Loucy (cell line): Measurements from ENCODE around the gene MRTFA.

Source experiments
- H2AFZ ChIP-seq: fragments of 200-600 bp; sonication (generic); 2 replicates; pipeline ENCODE4 v1.6.0; 2016; ENCODE audit warnings: antibody characterized with exemption, mild to moderate bottlenecking, low read length, moderate library complexity
- H3F3A ChIP-seq: fragments of 200-600 bp; 2 replicates; pipeline ENCODE4 v1.6.0; 2016; ENCODE audit warnings: antibody characterized with exemption, low read depth, mild to moderate bottlenecking
- H3K27me3 ChIP-seq: fragments of 200-600 bp; sonication (generic); 2 replicates; pipeline ENCODE4 v1.6.1; 2014; ENCODE audit warnings: low read length, mild to moderate bottlenecking; ENCODE audit not compliant: insufficient read depth, poor library complexity, severe bottlenecking
- H3K36me3 ChIP-seq: fragments of 200-600 bp; sonication (generic); 2 replicates; pipeline ENCODE4 v1.6.1; 2016; ENCODE audit warnings: low read length; ENCODE audit not compliant: insufficient read depth
- H3K4me1 ChIP-seq: fragments of 200-600 bp; sonication (generic); 2 replicates; pipeline ENCODE4 v1.5.1; 2014; ENCODE audit warnings: low read length, mild to moderate bottlenecking; ENCODE audit not compliant: insufficient read depth, poor library complexity, severe bottlenecking
- H3K4me2 ChIP-seq: fragments of 200-600 bp; sonication (generic); 2 replicates; pipeline ENCODE4 v1.6.0; 2014; ENCODE audit warnings: antibody characterized with exemption, low read length, low read depth, mild to moderate bottlenecking; ENCODE audit not compliant: poor library complexity, severe bottlenecking
- H3K4me3 ChIP-seq: fragments of 200-600 bp; sonication (generic); 2 replicates; pipeline ENCODE4 v1.5.1; 2014; ENCODE audit warnings: low read length, mild to moderate bottlenecking, mixed read lengths; ENCODE audit not compliant: poor library complexity, severe bottlenecking
- H3K79me2 ChIP-seq: fragments of 200-600 bp; sonication (generic); 2 replicates; pipeline ENCODE4 v1.6.1; 2014; ENCODE audit warnings: low read length; ENCODE audit not compliant: insufficient read depth
- H3K9ac ChIP-seq: fragments of 200-600 bp; sonication (generic); 2 replicates; pipeline ENCODE4 v1.6.0; 2014; ENCODE audit warnings: mild to moderate bottlenecking, low read depth, low read length, moderate library complexity; ENCODE audit not compliant: poor library complexity, severe bottlenecking
- H3K9me2 ChIP-seq: fragments of 200-600 bp; sonication (generic); replicated peaks from 2 replicates; pipeline ENCODE4 v1.6.1; 2016; ENCODE audit warnings: low read depth, low read length, mixed read lengths
- H3K9me3 ChIP-seq: fragments of 200-600 bp; sonication (generic); 2 replicates; pipeline ENCODE4 v1.6.1; 2014; ENCODE audit warnings: mild to moderate bottlenecking, antibody characterized with exemption, low read length, low read depth; ENCODE audit not compliant: insufficient read depth
- H4K20me1 ChIP-seq: fragments of 200-600 bp; sonication (generic); 2 replicates; pipeline ENCODE4 v1.6.0; 2014; ENCODE audit warnings: antibody characterized with exemption, low read length, mild to moderate bottlenecking; ENCODE audit not compliant: insufficient read depth, poor library complexity, severe bottlenecking
- EZH2phosphoT487 ChIP-seq: fragments of 200-600 bp; IDR thresholded peaks from 2 replicates; pipeline ENCODE4 v1.6.1; 2018; ENCODE audit warnings: antibody characterized with exemption, mild to moderate bottlenecking, moderate library complexity, borderline replicate concordance
- TF ChIP-seq, protein P1 (sequence below): fragments of 200-600 bp; sonication (generic); conservative IDR thresholded peaks from 2 replicates; pipeline ENCODE4 v1.5.1; 2014; ENCODE audit warnings: mild to moderate bottlenecking, antibody characterized with exemption, low read length

MRTFA gene

DNA sequence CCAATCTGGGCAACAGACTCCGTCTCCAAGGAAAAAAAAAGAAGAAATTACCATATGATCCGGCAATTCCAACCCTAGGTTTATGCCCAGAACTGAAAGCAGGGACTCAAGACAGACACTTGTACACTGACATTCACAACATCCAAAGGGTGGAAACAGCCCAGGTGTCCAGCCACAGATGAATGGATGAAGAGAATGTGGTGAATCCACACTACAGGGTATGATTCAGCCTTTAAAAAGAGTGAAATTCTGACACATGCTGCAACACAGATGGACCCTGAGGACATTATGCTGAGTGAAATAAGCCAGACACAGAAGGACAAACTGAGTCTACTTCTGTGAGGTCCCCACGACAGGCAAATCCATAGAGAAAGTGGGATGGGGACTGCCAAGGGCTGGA lies 222.2 kb downstream of the MRTFA start:
- Histone ChIP-seq H3F3A (no peaks in the 10 kb centered on the region; the same call in 1 of the 2 replicates), H4K20me1 (no peaks in the 10 kb centered on the region), H2AFZ (no peak overlapping the region), H3K27me3 (no peaks in the 10 kb centered on the region), H3K36me3 (peaks cover 65% of the 10 kb centered on the region; the same call in 1 of the 2 replicates), H3K79me2 (no peaks in the 10 kb centered on the region), H3K9me3 (no peaks in the 10 kb centered on the region), H3K9me2 (no peaks in the 10 kb centered on the region), H3K4me3 (no peak overlapping the region), H3K4me2 (no peak overlapping the region), H3K4me1 (peaks cover 9% of the 10 kb centered on the region), H3K9ac (no peak overlapping the region)
- TF ChIP-seq, protein P1, sequence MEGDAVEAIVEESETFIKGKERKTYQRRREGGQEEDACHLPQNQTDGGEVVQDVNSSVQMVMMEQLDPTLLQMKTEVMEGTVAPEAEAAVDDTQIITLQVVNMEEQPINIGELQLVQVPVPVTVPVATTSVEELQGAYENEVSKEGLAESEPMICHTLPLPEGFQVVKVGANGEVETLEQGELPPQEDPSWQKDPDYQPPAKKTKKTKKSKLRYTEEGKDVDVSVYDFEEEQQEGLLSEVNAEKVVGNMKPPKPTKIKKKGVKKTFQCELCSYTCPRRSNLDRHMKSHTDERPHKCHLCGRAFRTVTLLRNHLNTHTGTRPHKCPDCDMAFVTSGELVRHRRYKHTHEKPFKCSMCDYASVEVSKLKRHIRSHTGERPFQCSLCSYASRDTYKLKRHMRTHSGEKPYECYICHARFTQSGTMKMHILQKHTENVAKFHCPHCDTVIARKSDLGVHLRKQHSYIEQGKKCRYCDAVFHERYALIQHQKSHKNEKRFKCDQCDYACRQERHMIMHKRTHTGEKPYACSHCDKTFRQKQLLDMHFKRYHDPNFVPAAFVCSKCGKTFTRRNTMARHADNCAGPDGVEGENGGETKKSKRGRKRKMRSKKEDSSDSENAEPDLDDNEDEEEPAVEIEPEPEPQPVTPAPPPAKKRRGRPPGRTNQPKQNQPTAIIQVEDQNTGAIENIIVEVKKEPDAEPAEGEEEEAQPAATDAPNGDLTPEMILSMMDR: no peak
- no peak for TF ChIP-seq EZH2phosphoT487

DNA sequence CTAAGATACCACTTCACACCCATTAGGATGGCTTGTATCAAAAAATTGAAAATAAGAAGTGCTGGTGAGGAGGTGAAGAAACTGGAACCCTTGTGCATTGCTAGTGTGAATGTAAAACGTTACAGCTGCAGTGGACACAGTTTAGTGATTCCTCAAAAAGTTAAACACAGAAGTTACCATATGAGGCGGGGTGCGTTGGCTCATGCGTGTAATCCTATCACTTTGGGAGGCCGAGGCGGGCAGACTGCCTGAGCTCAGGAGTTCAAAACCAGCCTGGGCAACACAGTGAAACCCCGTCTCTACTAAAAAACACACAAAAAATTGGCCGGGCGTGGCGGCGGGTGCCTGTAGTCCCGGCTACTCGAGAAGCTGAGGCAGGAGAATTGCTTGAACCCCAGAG lies 222.6 kb downstream of the MRTFA start:
- TF ChIP-seq, protein P1: no peak
- Histone ChIP-seq H3K4me2 (no peak overlapping the region), H2AFZ (no peak overlapping the region), H3K27me3 (no peaks in the 10 kb centered on the region), H3K9ac (no peak overlapping the region), H3K9me3 (no peaks in the 10 kb centered on the region), H3K79me2 (no peaks in the 10 kb centered on the region), H3F3A (no peaks in the 10 kb centered on the region; the same call in 1 of the 2 replicates), H3K9me2 (no peaks in the 10 kb centered on the region), H3K4me1 (peaks cover 9% of the 10 kb centered on the region), H3K4me3 (no peak overlapping the region), H3K36me3 (peaks cover 65% of the 10 kb centered on the region; the same call in 1 of the 2 replicates), H4K20me1 (no peaks in the 10 kb centered on the region)

DNA sequence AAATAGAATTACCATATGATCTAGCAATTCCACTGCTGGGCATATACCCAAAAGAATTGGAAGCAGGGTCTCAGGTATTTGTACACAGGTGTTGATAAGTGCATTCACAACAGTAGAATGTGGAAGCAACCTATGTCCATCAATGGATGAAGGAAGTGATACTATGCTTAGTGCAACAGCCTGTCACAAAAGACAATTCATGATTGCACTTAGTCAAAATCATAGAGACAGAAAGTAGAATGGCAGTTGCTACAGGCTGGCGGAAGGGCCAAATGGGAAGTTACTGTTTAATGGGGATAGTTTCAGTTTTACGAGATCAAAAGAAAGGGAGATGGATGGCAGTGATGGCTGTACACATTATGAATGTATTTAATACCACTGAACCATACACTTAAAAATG lies 224.1 kb downstream of the MRTFA start:
- no peak overlapping the region for H3K9ac ChIP-seq
- H2AFZ ChIP-seq: no peak overlapping the region
- TF ChIP-seq, protein P1: no peak
- no peak for TF ChIP-seq EZH2phosphoT487
- no peak overlapping the region for H3K4me3 ChIP-seq
- no peaks in the 10 kb centered on the region for H3K9me2 ChIP-seq
- no peaks in the 10 kb centered on the region; the same call in 1 of the 2 replicates for H3F3A ChIP-seq
- no peaks in the 10 kb centered on the region for H3K9me3 ChIP-seq
- H3K4me1 ChIP-seq: peaks cover 9% of the 10 kb centered on the region
- no peaks in the 10 kb centered on the region for H3K79me2 ChIP-seq
- H3K4me2 ChIP-seq: no peak overlapping the region
- peaks cover 68% of the 10 kb centered on the region; the same call in 1 of the 2 replicates for H3K36me3 ChIP-seq
- H4K20me1 ChIP-seq: no peaks in the 10 kb centered on the region
- H3K27me3 ChIP-seq: no peaks in the 10 kb centered on the region
